GM10847 (cell line): ENCODE results near the gene CELF4.

ENCODE experiments used
- POLR2A ChIP-seq: IDR thresholded peaks from 2 replicates; pipeline ENCODE4 v1.6.1; 2011; ENCODE audit not compliant: insufficient read length; ENCODE audit errors: extremely low read depth

CELF4 gene

GRCh38 chr18:37563931-37564392 lies 1.6 kb downstream of the CELF4 start:
- no peak for TF ChIP-seq POLR2A

DNA sequence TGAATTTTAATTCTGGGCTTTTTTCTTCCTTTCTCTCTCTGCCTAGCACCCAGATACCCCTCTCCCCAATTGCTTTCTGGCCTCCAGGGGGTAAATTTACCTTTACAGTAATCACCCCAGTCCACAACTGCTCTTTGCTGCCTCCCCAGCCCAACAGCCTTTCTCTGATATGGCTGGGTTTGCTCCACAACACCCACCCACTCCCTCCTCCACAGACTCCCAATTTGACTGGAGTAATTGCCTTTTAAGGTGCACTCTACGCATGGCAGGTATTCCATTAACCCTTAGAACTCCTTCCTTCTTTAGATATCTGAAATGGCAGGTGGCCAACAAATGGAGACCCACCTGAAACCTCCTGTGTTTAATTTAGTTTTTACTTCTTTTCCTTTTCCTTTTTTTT lies 3.6 kb downstream of the CELF4 start:
- TF ChIP-seq POLR2A = no peak

GRCh38 chr18:37560003-37560402 lies 5.6 kb downstream of the CELF4 start:
- TF ChIP-seq POLR2A = no peak

- no peak for TF ChIP-seq POLR2A
Observed at GRCh38 chr18:37559194-37559593, 6.4 kb downstream of the CELF4 start.

DNA sequence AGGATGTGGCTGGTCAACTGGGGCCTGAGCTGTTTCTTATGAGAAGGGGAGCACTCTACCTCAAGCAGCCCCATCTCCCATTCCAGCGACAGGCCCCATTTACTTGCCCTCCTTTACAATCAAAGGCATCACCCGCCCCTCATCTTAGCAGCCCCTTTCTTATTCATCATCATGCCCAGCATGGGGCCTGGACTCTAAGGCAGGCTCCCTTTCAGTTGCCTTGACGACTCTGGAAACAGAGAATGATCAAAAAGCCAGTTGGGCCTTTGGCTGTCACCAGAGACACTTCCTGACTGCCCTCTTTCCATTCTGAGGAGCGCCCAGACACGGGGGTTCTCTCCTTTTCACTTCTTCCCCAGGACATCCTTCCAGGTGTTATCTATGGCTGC lies 11.2 kb downstream of the CELF4 start:
- TF ChIP-seq POLR2A = no peak

GRCh38 chr18:37553633-37554398 lies 11.8 kb downstream of the CELF4 start:
- TF ChIP-seq POLR2A = no peak

DNA sequence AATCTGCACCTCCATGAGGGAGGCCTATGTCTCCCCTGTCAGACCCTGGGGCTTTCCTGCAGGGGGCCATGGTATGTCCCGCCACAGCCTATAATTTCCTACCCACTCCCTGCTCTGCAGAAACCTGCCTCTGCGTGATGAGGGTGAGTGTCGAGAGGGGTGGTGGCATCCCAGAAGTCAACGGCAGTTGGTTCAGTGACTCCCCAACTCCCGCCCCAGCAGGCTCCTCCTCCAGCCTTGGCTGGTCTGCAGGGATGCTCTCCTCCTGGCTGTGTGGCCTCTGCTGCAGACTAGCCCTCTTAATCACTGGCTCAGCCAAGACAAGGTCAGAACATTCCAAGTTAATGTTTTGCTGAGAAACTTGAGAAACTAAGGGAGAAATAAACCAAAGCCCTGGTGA lies 13.3 kb downstream of the CELF4 start:
- TF ChIP-seq POLR2A = no peak

DNA sequence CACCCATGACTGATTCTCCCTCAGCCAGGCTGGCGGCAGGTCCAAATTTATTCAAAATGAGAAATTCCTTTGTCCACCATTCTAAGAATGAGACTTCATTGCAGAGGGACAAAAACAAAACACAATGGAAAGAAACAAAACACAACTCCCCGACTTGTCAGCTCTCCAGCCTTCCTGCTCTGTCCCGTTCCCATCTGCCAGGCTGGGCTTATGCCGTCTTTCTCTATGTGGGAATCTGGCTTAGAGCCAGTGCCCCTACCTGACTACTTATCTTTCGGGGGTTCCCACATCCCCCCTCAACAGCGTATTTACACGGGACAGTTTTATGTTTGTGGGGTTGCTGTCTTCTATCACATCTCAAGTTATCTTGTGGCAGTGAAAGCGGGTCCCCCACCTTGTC lies 13.8 kb downstream of the CELF4 start:
- no peak for TF ChIP-seq POLR2A

DNA sequence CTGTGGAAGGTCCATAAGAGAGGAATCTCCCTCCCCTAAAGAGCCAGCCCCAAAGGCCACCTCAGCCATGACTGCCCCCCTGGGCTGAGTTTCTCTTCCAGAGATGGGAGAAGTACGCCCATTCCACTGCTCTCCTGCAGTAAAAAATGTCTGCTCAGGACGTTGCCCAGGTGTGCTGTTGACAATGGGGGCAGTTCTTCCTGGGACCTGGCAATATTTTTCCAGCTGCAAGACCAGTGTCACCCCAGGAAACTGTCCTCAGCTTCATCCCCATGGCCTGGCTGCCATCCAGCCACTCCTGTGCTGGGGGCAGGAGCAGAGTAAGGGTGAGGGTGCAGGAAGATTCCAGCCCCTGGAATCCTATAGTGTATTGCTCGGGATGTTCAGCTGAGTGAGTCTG lies 14.3 kb downstream of the CELF4 start:
- no peak for TF ChIP-seq POLR2A

GRCh38 chr18:37550118-37550875 lies 15.3 kb downstream of the CELF4 start:
- no peak for TF ChIP-seq POLR2A

DNA sequence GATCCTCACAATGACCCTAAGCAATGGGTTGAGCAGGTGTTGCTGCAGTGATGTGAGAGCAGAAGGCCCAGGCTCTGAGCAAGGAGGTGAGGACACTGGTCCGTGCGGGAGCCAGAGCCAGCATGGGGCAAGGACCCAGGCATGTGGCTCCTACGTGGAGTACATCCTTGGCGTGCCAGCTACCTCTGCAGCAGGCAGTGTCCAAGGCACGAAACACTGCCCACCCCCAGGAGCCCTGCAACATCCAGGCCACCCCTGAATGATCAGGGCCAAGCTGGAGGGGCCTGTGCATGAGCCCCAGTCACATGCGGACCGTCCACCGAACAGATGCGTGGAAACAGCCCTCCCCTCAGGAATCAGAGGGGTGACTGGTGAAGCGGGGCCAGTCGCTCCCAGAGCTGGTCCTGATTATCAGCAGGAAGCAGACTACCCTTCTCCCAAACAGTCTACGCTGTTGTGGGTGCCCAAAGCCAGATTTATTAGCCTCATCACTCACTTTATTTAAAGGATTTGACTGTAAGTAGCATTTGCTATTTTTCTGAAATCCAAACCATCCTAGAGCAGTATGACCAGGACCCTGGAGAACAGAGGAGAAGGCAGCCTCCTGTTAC lies 16.8 kb downstream of the CELF4 start:
- TF ChIP-seq POLR2A = no peak

DNA sequence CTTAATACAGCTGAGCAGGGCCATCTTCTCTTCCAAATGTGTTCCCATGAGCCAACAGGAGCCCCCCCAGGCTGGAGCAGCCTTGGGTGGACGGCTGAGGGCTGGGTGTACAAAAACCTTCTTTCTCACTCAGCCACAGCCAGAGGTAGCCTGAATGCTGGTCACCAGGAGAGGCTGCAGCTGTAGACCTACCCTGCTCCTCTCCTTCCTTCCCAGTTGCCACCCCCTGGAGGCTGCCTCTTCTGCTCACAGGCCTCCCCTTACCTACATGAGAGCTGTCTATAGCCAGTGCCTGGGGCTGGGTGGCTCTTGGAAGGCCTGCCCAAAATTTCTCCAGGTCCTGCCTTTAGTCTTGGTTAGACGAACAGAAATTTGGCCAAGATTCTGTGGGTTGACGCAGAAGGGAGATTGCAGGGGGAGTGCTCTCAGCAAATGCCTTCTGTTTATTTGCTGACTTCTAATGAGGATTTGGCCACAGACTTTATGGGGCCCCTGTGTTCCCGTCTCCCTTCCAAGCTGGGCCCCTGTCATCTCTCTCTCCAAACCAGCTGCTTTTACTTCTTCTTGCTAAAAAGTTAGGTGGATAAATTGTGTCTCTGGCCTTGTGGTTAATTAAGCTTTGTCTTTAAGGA lies 18.3 kb downstream of the CELF4 start:
- TF ChIP-seq POLR2A = no peak

- no peak for TF ChIP-seq POLR2A
Observed at GRCh38 chr18:37546651-37547050, 18.9 kb downstream of the CELF4 start.

DNA sequence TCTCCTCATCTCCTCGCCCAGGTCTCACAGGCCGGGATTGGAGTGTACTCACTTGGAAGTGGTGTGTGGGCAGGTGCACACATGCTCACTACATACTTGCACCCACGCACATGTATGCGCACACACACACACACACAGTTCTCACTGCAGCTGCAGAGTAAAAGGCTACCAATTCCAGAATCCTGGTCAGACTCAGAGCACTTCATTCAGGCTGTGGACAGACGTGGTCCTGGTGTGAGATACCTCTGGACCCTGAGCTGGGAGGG lies 19.4 kb downstream of the CELF4 start:
- TF ChIP-seq POLR2A = no peak

- TF ChIP-seq POLR2A = no peak
Observed at GRCh38 chr18:37545461-37546271, 19.9 kb downstream of the CELF4 start.

- TF ChIP-seq POLR2A = no peak
Observed at GRCh38 chr18:37544713-37545112, 20.9 kb downstream of the CELF4 start.

DNA sequence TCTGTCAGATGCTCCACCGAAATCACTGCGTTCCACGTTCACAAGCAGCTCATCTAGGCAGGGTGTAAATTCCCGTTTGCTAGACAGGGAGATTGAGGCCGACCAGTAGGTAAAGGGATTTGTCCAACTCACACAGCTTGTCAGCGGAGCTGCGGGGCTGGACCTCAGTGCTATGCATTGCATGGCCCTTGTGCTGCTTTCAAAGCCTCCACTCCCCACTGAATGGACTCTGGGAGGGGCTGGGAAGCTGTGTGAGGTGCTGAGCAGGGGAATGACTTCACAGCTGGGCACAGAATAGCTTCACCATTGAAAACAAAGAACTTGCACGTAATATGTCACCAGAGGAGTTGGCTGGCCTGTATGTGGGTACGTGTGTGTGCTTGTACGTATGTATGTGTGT lies 21.4 kb downstream of the CELF4 start:
- TF ChIP-seq POLR2A = no peak
